SK-N-SH (cell line): ENCODE measurements around the gene KCNV2.

Experiments used
- EP300 ChIP-seq, 2 experiments: IDR thresholded peaks; 2 replicates each; pipeline versions ENCODE4 v1.4.0 to v1.6.1; 2012; ENCODE audit warnings: borderline replicate concordance in 1 of 2, low read depth in 1 of 2, low read length in 1 of 2
- EZH2phosphoT487 ChIP-seq: fragments of 200-600 bp; sonication (generic); IDR thresholded peaks from 2 replicates; pipeline ENCODE4 v1.6.1; 2017; ENCODE audit warnings: low read depth, mixed run types, mild to moderate bottlenecking, antibody characterized with exemption, moderate library complexity, borderline replicate concordance
- JUND ChIP-seq: IDR thresholded peaks from 2 replicates; pipeline ENCODE4 v1.4.0; 2012
- MXI1 ChIP-seq: IDR thresholded peaks from 2 replicates; pipeline ENCODE4 v1.6.1; 2012; ENCODE audit warnings: mild to moderate bottlenecking, low read depth, low read length, improper control_type of control experiment
- NFIC ChIP-seq: IDR thresholded peaks from 2 replicates; pipeline ENCODE4 v1.4.0; 2012; ENCODE audit warnings: borderline replicate concordance
- RAD21 ChIP-seq: IDR thresholded peaks from 2 replicates; pipeline ENCODE4 v1.6.1; 2012; ENCODE audit warnings: mild to moderate bottlenecking, low read length
- SIN3A ChIP-seq: IDR thresholded peaks from 2 replicates; pipeline ENCODE4 v1.6.1; 2012; ENCODE audit warnings: low read depth, mild to moderate bottlenecking, low read length, moderate library complexity, borderline replicate concordance
- SMC3 ChIP-seq: IDR thresholded peaks from 2 replicates; pipeline ENCODE4 v1.6.1; 2012; ENCODE audit warnings: low read depth, low read length, improper control_type of control experiment
- TF ChIP-seq, protein P1 (sequence below): fragments of 200-600 bp; sonication (generic); IDR thresholded peaks from 2 replicates; pipeline ENCODE4 v1.6.1; 2017; ENCODE audit warnings: antibody characterized with exemption, mild to moderate bottlenecking, moderate library complexity
- TF ChIP-seq, protein P2 (sequence below): IDR thresholded peaks from 2 replicates; pipeline ENCODE4 v1.4.0; 2012; ENCODE audit warnings: low read depth, borderline replicate concordance

DNA sequence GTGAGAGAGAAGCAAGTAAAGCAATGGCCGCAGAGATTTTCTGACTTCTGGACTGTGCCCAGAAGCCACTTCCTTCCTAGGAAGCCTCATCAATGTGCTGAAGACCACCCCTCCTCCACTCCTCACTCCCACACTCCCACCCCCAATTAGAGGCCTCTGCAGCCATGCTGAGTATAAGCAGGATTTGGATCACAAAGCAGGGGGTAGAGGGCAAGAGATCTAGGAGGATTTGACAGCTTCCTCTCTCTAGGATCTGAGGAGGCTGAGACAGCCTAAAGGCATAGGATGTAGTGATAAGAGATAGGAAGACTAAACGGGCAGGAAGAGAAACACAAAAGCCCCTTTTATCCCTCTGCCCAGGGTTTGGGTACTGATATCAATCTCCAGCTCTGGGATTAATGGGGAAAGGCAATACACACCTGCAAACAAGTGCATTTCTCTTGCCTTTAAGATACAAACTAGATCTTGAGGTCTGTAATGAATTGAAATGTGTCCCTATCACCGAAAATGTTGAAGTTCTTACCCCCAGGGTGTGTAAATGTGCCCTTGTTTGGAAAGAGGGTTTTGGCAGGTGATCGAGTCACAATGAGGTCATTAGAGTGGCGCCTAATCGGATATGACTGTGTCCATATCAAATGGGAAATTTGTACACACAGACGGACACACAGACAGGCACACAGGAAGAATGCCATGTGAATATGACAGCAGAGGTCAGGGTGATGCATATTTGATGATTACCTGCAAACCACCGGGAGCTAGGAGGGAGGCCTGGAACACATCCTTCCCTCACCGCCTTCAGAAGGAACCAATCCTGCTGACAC, 28.5 kb downstream of the KCNV2 start:
- TF ChIP-seq SIN3A, result no peak
- TF ChIP-seq, protein P1, sequence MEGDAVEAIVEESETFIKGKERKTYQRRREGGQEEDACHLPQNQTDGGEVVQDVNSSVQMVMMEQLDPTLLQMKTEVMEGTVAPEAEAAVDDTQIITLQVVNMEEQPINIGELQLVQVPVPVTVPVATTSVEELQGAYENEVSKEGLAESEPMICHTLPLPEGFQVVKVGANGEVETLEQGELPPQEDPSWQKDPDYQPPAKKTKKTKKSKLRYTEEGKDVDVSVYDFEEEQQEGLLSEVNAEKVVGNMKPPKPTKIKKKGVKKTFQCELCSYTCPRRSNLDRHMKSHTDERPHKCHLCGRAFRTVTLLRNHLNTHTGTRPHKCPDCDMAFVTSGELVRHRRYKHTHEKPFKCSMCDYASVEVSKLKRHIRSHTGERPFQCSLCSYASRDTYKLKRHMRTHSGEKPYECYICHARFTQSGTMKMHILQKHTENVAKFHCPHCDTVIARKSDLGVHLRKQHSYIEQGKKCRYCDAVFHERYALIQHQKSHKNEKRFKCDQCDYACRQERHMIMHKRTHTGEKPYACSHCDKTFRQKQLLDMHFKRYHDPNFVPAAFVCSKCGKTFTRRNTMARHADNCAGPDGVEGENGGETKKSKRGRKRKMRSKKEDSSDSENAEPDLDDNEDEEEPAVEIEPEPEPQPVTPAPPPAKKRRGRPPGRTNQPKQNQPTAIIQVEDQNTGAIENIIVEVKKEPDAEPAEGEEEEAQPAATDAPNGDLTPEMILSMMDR, result no peak
- TF ChIP-seq EP300 (IDR thresholded peaks at IDR 0.05; ENCODE audit: borderline replicate concordance in 1 of 2, low read depth in 1 of 2, low read length in 1 of 2), result no peak
- no peak for TF ChIP-seq JUND
- no peak for TF ChIP-seq EZH2phosphoT487
- TF ChIP-seq NFIC, result no peak
- TF ChIP-seq SMC3, result no peak
- TF ChIP-seq RAD21, result no peak
- TF ChIP-seq, protein P2, sequence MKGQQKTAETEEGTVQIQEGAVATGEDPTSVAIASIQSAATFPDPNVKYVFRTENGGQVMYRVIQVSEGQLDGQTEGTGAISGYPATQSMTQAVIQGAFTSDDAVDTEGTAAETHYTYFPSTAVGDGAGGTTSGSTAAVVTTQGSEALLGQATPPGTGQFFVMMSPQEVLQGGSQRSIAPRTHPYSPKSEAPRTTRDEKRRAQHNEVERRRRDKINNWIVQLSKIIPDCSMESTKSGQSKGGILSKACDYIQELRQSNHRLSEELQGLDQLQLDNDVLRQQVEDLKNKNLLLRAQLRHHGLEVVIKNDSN, result no peak
- TF ChIP-seq MXI1, result no peak
